Sigmoid colon (tissue), 4 donors: ENCODE results near the gene FAM193A.

Source experiments
- CTCF ChIP-seq, 4 experiments: fragments of 450-650 bp in 3 of 4; fragments of 200-600 bp in 1 of 4; IDR thresholded peaks; one replicate each; pipeline ENCODE4 v1.5.1; 2016 to 2019; ENCODE audit warnings: antibody characterized with exemption in 4 of 4, mild to moderate bottlenecking in 3 of 4, moderate library complexity in 2 of 4
- EP300 ChIP-seq, 4 donors: sonication (generic); formaldehyde crosslinking; IDR thresholded peaks; one replicate each; pipeline ENCODE4 v1.6.1; 2017; ENCODE audit warnings: antibody characterized with exemption in 4 of 4
- POLR2A ChIP-seq, 2 donors: fragments of 450-650 bp; IDR thresholded peaks; one replicate each; pipeline ENCODE4 v1.6.1; 2016; ENCODE audit warnings: antibody characterized with exemption in 2 of 2, mild to moderate bottlenecking in 2 of 2, moderate library complexity in 2 of 2
- POLR2AphosphoS5 ChIP-seq, 4 donors: sonication (generic); formaldehyde crosslinking; IDR thresholded peaks; one replicate each; pipeline ENCODE4 v1.6.1; 2017; ENCODE audit warnings: antibody characterized with exemption in 4 of 4

GRCh38 chr4:2694691-2695090, 158.2 kb downstream of the FAM193A start:
- no peak for TF ChIP-seq CTCF (IDR thresholded peaks at IDR 0.05)
- TF ChIP-seq POLR2A (IDR thresholded peaks at IDR 0.05), result no peak
- no peak for TF ChIP-seq POLR2AphosphoS5 (IDR thresholded peaks at IDR 0.05)
- no peak for TF ChIP-seq EP300 (IDR thresholded peaks at IDR 0.05)
